ENCODE results near the gene PDCD1. TPM values are rescaled to one million over a fixed set of nuclear protein-coding genes. Genes with fewer than 3 reads are reported as not detected.

Gene PDCD1
- total and polyA plus RNA-seq, 2 of the 8 experiments (the other 6 are each of a cell fraction or from before 2014, with no cell fraction given): 0.48 to 1.1 TPM

GRCh38 chr2:241822264-241822623, 36.5 kb downstream of the PDCD1 start:
- ChIA-PET POLR2A (ENCODE audit: partially characterized antibody) (no interaction called here), CTCF (ENCODE audit: partially characterized antibody) (no interaction called here)
- Histone ChIP-seq H2BK5ac (ENCODE audit: low read depth, low read length) (no peak overlapping the region), H2BK20ac (ENCODE audit: low read length) (no peak overlapping the region), H3K79me2 (ENCODE audit: control insufficient read depth in 1 of 2, insufficient read depth in 2 of 2, low read length in 2 of 2) (no peaks in the 10 kb centered on the region), H3K23ac (ENCODE audit: insufficient read length) (no peak overlapping the region), H3K27me3 (replicated peaks in 1 of 4; ENCODE audit: control insufficient read depth in 3 of 4, extremely low read depth in 1 of 4, insufficient read depth in 3 of 4, low read length in 3 of 4) (no peaks in the 10 kb centered on the region), H2BK15ac (ENCODE audit: low read length) (no peak overlapping the region), H3K79me1 (ENCODE audit: low read depth, low read length) (no peaks in the 10 kb centered on the region), H3K36me3 (ENCODE audit: control insufficient read depth in 2 of 4, insufficient read depth in 4 of 4, low read length in 3 of 4) (no peaks in the 10 kb centered on the region), H2BK12ac (ENCODE audit: low read depth, low read length) (no peak overlapping the region), H2AFZ (ENCODE audit: low read length) (no peak overlapping the region), H3K23me2 (ENCODE audit: low read depth, low read length) (no peaks in the 10 kb centered on the region), H3K27ac (ENCODE audit: low read depth, low read length) (no peak overlapping the region), H3K9me3 (ENCODE audit: insufficient read depth in 2 of 2, low read depth in 1 of 2, low read length in 1 of 2) (peaks cover 5 to 6% of the 10 kb centered on the region in 2 experiments; a peak in 3 of 4 replicates), H3K18ac (ENCODE audit: extremely low read depth, low read length) (no peak overlapping the region), H4K5ac (ENCODE audit: insufficient read length, low read depth, low read length) (no peak overlapping the region), H3K4me2 (ENCODE audit: insufficient read depth in 1 of 2, low read depth in 2 of 2, low read length in 2 of 2) (no peak overlapping the region), H2AK5ac (ENCODE audit: low read depth, low read length) (no peak overlapping the region), H3K9ac (replicated peaks in 1 of 4; ENCODE audit: extremely low read depth in 1 of 4, low read depth in 3 of 4, low read length in 3 of 4) (no peak overlapping the region), H4K20me1 (replicated peaks in 1 of 2; ENCODE audit: control insufficient read depth in 1 of 2, insufficient read depth in 2 of 2, low read length in 2 of 2) (no peaks in the 10 kb centered on the region), H3K4me1 (replicated peaks in 1 of 4; ENCODE audit: control insufficient read depth in 3 of 4, insufficient read depth in 4 of 4, low read length in 3 of 4) (peaks cover 0 to 9% (median 0%) of the 10 kb centered on the region in 4 experiments; a peak in 2 of 7 replicates), H3K4me3 (ENCODE audit: extremely low read depth in 1 of 4, insufficient read depth in 2 of 4, low read depth in 3 of 4, low read length in 4 of 4) (no peak overlapping the region), H3K56ac (replicated peaks; ENCODE audit: insufficient read length, low read depth, low read length) (no peak overlapping the region), H4K8ac (ENCODE audit: extremely low read depth, insufficient read depth, low read length) (no peak overlapping the region), H2BK120ac (replicated peaks; ENCODE audit: low read depth, low read length) (no peak overlapping the region), H3K14ac (ENCODE audit: insufficient read length) (no peak overlapping the region), H3K4ac (replicated peaks; ENCODE audit: insufficient read length, low read depth, low read length) (no peak overlapping the region), H4K91ac (replicated peaks; ENCODE audit: insufficient read length, low read length) (no peak overlapping the region)
- WGBS, 2 experiments (ENCODE audit: extremely low coverage in 1 of 2, insufficient coverage in 1 of 2, insufficient read length in 1 of 2, insufficient replicate concordance in 2 of 2, low coverage in 1 of 2, low lambda C conversion rate in 2 of 2, missing lambda C conversion rate in 1 of 2): 93% methylated on average over 12 of the region's 14 CpGs; no CpG with 5 or more reads in 1 of the 2 experiments
- DNase-seq (ENCODE audit: low read depth in 1 of 2, low spot score in 2 of 2) (no peak), FAIRE-seq (no peak)
- TF ChIP-seq SRF (IDR thresholded peaks at IDR 0.05; ENCODE audit: low read depth, low read length) (no peak), CBX5 (IDR thresholded peaks at IDR 0.05; ENCODE audit: low read depth, low read length) (no peak), POLR2AphosphoS5 (IDR thresholded peaks at IDR 0.05; ENCODE audit: low read depth, low read length) (no peak), KDM4A (IDR thresholded peaks at IDR 0.05; ENCODE audit: low read depth, low read length, severe bottlenecking) (no peak), CTCF (IDR thresholded peaks at IDR 0.05; ENCODE audit: control extremely low read depth in 1 of 3, insufficient read depth in 1 of 3, low read depth in 1 of 3, low read length in 3 of 3) (no peak), CREB1 (IDR thresholded peaks at IDR 0.05) (no peak), HDAC2 (IDR thresholded peaks at IDR 0.05; ENCODE audit: borderline replicate concordance in 1 of 2, low read depth in 2 of 2, low read length in 2 of 2) (no peak), CBX8 (IDR thresholded peaks at IDR 0.05; ENCODE audit: borderline replicate concordance, low read depth, low read length) (no peak), MAFK (IDR thresholded peaks at IDR 0.05; ENCODE audit: low read depth, low read length) (no peak), SIX5 (IDR thresholded peaks at IDR 0.05; ENCODE audit: low read depth, low read length) (no peak), EP300 (IDR thresholded peaks at IDR 0.05; ENCODE audit: borderline replicate concordance in 1 of 2, low read depth in 2 of 2, low read length in 2 of 2) (no peak), RBBP5 (IDR thresholded peaks at IDR 0.05; ENCODE audit: borderline replicate concordance, low read depth, low read length) (no peak)

Measured in H1 (cell line).